Fibroblast of lung (primary cell): ENCODE data around the gene BLID.

ENCODE experiments used
- CTCF ChIP-seq, 2 donors: IDR thresholded peaks in 1 of 2; conservative IDR thresholded peaks in 1 of 2; 1 replicate in 1 of 2; 2 replicates in 1 of 2; pipeline ENCODE4 v1.5.1; 2011 to 2012; ENCODE audit warnings: low read length in 2 of 2, control low read depth in 1 of 2, inconsistent platforms in 1 of 2, low read depth in 1 of 2, mild to moderate bottlenecking in 1 of 2
- EZH2 ChIP-seq: IDR thresholded peaks from 2 replicates; pipeline ENCODE4 v1.5.1; 2012; ENCODE audit warnings: low read length, control low read depth, mild to moderate bottlenecking; ENCODE audit errors: missing control alignments

GRCh38 chr11:122103321-122103720 lies 12.7 kb downstream of the BLID start:
- TF ChIP-seq EZH2: no peak
- no peak for TF ChIP-seq CTCF (conservative IDR thresholded peaks at IDR 0.05 in 1 of 2, IDR thresholded peaks at IDR 0.05 in 1 of 2; ENCODE audit: low read depth in 1 of 2, low read length in 2 of 2)
